SU-DHL-6 (cell line): ENCODE data around the gene PRKAR1B.
"Not testable (repeated sequence)": the region's sequence is repeated elsewhere in the genome, so short reads cannot be mapped to it uniquely, and the experiment has no call there.

Experiments
- EZH2phosphoT487 ChIP-seq: fragments of 200-600 bp; sonication (generic), shearing (Covaris generic); conservative IDR thresholded peaks from 2 replicates; pipeline ENCODE4 v1.6.1; 2018; ENCODE audit warnings: mild to moderate bottlenecking, antibody characterized with exemption, low read length, moderate library complexity, mixed read lengths
- TF ChIP-seq, protein P1 (sequence below): fragments of 200-600 bp; sonication (generic); IDR thresholded peaks from one replicate; pipeline ENCODE4 v1.5.1; 2017; ENCODE audit warnings: antibody characterized with exemption, mild to moderate bottlenecking, low read length, moderate library complexity; ENCODE audit not compliant: insufficient read depth, poor library complexity, severe bottlenecking

DNA sequence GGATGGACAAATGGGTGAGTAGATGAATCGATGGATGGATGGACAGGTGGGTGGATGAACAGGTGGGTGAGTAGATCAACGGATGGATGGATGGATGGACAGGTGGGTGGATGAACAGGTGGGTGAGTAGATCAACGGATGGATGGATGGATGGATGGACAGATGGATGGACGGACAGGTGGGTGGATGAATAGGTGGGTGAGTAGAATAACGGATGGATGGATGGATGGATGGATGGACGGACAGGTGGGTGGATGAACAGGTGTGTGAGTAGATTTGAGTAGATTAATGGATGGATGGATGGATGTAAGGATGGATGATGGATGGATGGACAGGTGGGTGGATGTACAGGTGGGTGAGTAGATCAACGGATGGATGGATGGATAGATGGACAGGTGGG lies 115.2 kb downstream of the PRKAR1B start:
- TF ChIP-seq, protein P1, sequence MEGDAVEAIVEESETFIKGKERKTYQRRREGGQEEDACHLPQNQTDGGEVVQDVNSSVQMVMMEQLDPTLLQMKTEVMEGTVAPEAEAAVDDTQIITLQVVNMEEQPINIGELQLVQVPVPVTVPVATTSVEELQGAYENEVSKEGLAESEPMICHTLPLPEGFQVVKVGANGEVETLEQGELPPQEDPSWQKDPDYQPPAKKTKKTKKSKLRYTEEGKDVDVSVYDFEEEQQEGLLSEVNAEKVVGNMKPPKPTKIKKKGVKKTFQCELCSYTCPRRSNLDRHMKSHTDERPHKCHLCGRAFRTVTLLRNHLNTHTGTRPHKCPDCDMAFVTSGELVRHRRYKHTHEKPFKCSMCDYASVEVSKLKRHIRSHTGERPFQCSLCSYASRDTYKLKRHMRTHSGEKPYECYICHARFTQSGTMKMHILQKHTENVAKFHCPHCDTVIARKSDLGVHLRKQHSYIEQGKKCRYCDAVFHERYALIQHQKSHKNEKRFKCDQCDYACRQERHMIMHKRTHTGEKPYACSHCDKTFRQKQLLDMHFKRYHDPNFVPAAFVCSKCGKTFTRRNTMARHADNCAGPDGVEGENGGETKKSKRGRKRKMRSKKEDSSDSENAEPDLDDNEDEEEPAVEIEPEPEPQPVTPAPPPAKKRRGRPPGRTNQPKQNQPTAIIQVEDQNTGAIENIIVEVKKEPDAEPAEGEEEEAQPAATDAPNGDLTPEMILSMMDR = not testable (repeated sequence)
- not testable (repeated sequence) for TF ChIP-seq EZH2phosphoT487
